PC-9 (cell line): ENCODE measurements around the gene MECP2. TPM values are rescaled to one million over a fixed set of nuclear protein-coding genes. Genes with fewer than 3 reads are reported as not detected.
"Not testable (repeated sequence)": the region's sequence is repeated elsewhere in the genome, so short reads cannot be mapped to it uniquely, and the experiment has no call there.

Experiments
- BruUV-seq: library from RNA; stranded (reverse); fragments of 400-500 nt; replicated peaks from 2 replicates; lab custom pipeline; 2021; lab: Mats Ljungman, UMichigan
- CTCF ChIA-PET: fragments of 300-600 bp; sonication (Branson Sonifier 250); formaldehyde crosslinking; loops from one replicate; lab custom pipeline; 2022; ENCODE audit warnings: antibody characterized with exemption; lab: Charles Lee
- POLR2A ChIA-PET: fragments of 300-600 bp; sonication (Branson Sonifier 250); formaldehyde crosslinking; loops from one replicate; lab custom pipeline; 2022; ENCODE audit warnings: antibody characterized with exemption; ENCODE audit not compliant: unreplicated experiment; lab: Charles Lee
- DNase-seq, 2 experiments: peaks; one replicate each; pipeline versions ENCODE4 v3.0.0 to v3.0.0-alpha.2; 2015 to 2022; ENCODE audit warnings: mixed read lengths in 1 of 2
- H2AFZ ChIP-seq: fragments of 200-600 bp; sonication (generic); 2 replicates; pipeline ENCODE4 v1.8.1; 2017; ENCODE audit warnings: antibody characterized with exemption
- H3F3A ChIP-seq: fragments of 200-600 bp; sonication (generic); 2 replicates; pipeline ENCODE4 v1.8.1; 2017; ENCODE audit warnings: antibody characterized with exemption, mild to moderate bottlenecking, low read depth; ENCODE audit not compliant: insufficient read depth
- H3K27ac ChIP-seq: fragments of 200-600 bp; sonication (generic); 2 replicates; pipeline ENCODE4 v1.6.1; 2016; ENCODE audit warnings: mixed run types
- H3K27me3 ChIP-seq: fragments of 200-600 bp; sonication (generic); 2 replicates; pipeline ENCODE4 v1.6.1; 2016; ENCODE audit warnings: low read depth, mixed run types; ENCODE audit not compliant: insufficient read depth
- H3K36me3 ChIP-seq: fragments of 200-600 bp; sonication (generic); 2 replicates; pipeline ENCODE4 v1.6.1; 2016; ENCODE audit warnings: low read depth, mixed run types
- H3K4me1 ChIP-seq: fragments of 200-600 bp; sonication (generic); replicated peaks from 2 replicates; pipeline ENCODE4 v1.6.1; 2016; ENCODE audit warnings: mixed run types; ENCODE audit not compliant: insufficient read depth
- H3K4me2 ChIP-seq: fragments of 200-600 bp; sonication (generic); 2 replicates; pipeline ENCODE4 v1.6.1; 2017; ENCODE audit warnings: mixed run types
- H3K4me3 ChIP-seq: fragments of 200-600 bp; sonication (generic); 2 replicates; pipeline ENCODE4 v1.6.1; 2016; ENCODE audit warnings: mixed run types
- H3K79me2 ChIP-seq: fragments of 200-600 bp; sonication (generic); 2 replicates; pipeline ENCODE4 v1.6.1; 2017; ENCODE audit warnings: low read depth, mixed run types
- H3K9me2 ChIP-seq: fragments of 200-600 bp; sonication (generic); 2 replicates; pipeline ENCODE4 v1.8.1; 2017; ENCODE audit warnings: mild to moderate bottlenecking; ENCODE audit not compliant: insufficient read depth
- H3K9me3 ChIP-seq: fragments of 200-600 bp; sonication (generic); 2 replicates; pipeline ENCODE4 v1.8.1; 2016; ENCODE audit warnings: low read depth; ENCODE audit not compliant: insufficient read depth
- H4K20me1 ChIP-seq: fragments of 200-600 bp; sonication (generic); 2 replicates; pipeline ENCODE4 v1.8.1; 2017; ENCODE audit not compliant: insufficient read depth
- CTCF ChIP-seq: fragments of 200-600 bp; sonication (generic); conservative IDR thresholded peaks from 2 replicates; pipeline ENCODE4 v1.6.1; 2017; ENCODE audit warnings: mixed run types, antibody characterized with exemption, mild to moderate bottlenecking, moderate library complexity
- EZH2 ChIP-seq: fragments of 200-600 bp; sonication (generic); IDR thresholded peaks from 2 replicates; pipeline ENCODE4 v1.8.0; 2017; ENCODE audit warnings: antibody characterized with exemption, low read depth
- intact Hi-C: fragments of 100-400 bp; cut with micrococcal nuclease; formaldehyde crosslinking; loops from one replicate; pipeline ENCODE4 v1.10.0; 2022; ENCODE audit not compliant: unreplicated experiment
- total RNA-seq: library from RNA; stranded (reverse); gene quantifications from 2 replicates; pipeline ENCODE4 v1.2.3, GENCODE V29; 2021

Gene MECP2
- total RNA-seq, 1 experiment from 2014 or later = 85.6 TPM

GRCh38 chrX:153983321-153983801 lies 114.2 kb downstream of the MECP2 start:
- intact Hi-C loops = no loop called here
- no peak overlapping the region for H2AFZ ChIP-seq
- POLR2A ChIA-PET = no interaction called here
- no peaks in the 10 kb centered on the region for H3K79me2 ChIP-seq
- no peaks in the 10 kb centered on the region for H3K36me3 ChIP-seq
- no peak for TF ChIP-seq CTCF
- TF ChIP-seq EZH2 = no peak
- H3K4me2 ChIP-seq = no peak overlapping the region
- no peaks in the 10 kb centered on the region for H4K20me1 ChIP-seq
- no peak overlapping the region for H3K4me3 ChIP-seq
- no peaks in the 10 kb centered on the region for H3K9me2 ChIP-seq
- no peaks in the 10 kb centered on the region for H3K4me1 ChIP-seq
- H3K27ac ChIP-seq = no peak overlapping the region
- no TSS peak for BruUV-seq
- CTCF ChIA-PET = no interaction called here
- no peaks in the 10 kb centered on the region for H3K9me3 ChIP-seq
- H3K27me3 ChIP-seq = no peaks in the 10 kb centered on the region
- no peak for DNase-seq
- no peaks in the 10 kb centered on the region for H3F3A ChIP-seq

GRCh38 chrX:153981771-153982533 lies 115.6 kb downstream of the MECP2 start:
- Histone ChIP-seq H4K20me1 (no peaks in the 10 kb centered on the region), H2AFZ (no peak overlapping the region), H3K9me3 (no peaks in the 10 kb centered on the region), H3K27me3 (no peaks in the 10 kb centered on the region), H3K36me3 (no peaks in the 10 kb centered on the region), H3K4me2 (no peak overlapping the region), H3K27ac (no peak overlapping the region), H3F3A (no peaks in the 10 kb centered on the region), H3K9me2 (no peaks in the 10 kb centered on the region), H3K79me2 (no peaks in the 10 kb centered on the region), H3K4me3 (no peak overlapping the region), H3K4me1 (no peaks in the 10 kb centered on the region)
- CTCF ChIA-PET = no interaction called here
- intact Hi-C loops = no loop called here
- POLR2A ChIA-PET = no interaction called here
- no TSS peak for BruUV-seq
- TF ChIP-seq CTCF (no peak), EZH2 (no peak)
- DNase-seq = no peak

- Histone ChIP-seq H4K20me1 (no peaks in the 10 kb centered on the region), H2AFZ (no peak overlapping the region), H3K79me2 (no peaks in the 10 kb centered on the region), H3K4me2 (no peak overlapping the region), H3K4me1 (no peaks in the 10 kb centered on the region), H3K27me3 (no peaks in the 10 kb centered on the region), H3K4me3 (no peak overlapping the region), H3K9me2 (no peaks in the 10 kb centered on the region), H3K27ac (no peak overlapping the region), H3F3A (no peaks in the 10 kb centered on the region), H3K36me3 (no peaks in the 10 kb centered on the region), H3K9me3 (no peaks in the 10 kb centered on the region)
- ChIA-PET POLR2A (no interaction called here), CTCF (no interaction called here)
- no peak for TF ChIP-seq CTCF
- no peak for TF ChIP-seq EZH2
- intact Hi-C loops = no loop called here
- no TSS peak for BruUV-seq
- DNase-seq = no peak
Measured at GRCh38 chrX:153981231-153981630, 116.3 kb downstream of the MECP2 start.

- H3K4me1 ChIP-seq, H3K9me3 ChIP-seq, H3K9me2 ChIP-seq, H4K20me1 ChIP-seq, H2AFZ ChIP-seq, BruUV-seq, H3K4me2 ChIP-seq, H3K79me2 ChIP-seq, CTCF ChIA-PET, POLR2A ChIA-PET, intact Hi-C loops, DNase-seq, H3K36me3 ChIP-seq, H3K27me3 ChIP-seq, H3K4me3 ChIP-seq, H3F3A ChIP-seq, H3K27ac ChIP-seq: not testable (repeated sequence)
Measured at GRCh38 chrX:153980394-153980793, 117.1 kb downstream of the MECP2 start.
